Islet of Langerhans (tissue), 1 donor: ENCODE measurements around the gene CNTNAP5.

ENCODE experiments used
- FAIRE-seq: peaks from one replicate; lab custom pipeline; 2011; peaks lifted over from hg19 to GRCh38; lab: Jason Lieb, UNC

Gene CNTNAP5

DNA sequence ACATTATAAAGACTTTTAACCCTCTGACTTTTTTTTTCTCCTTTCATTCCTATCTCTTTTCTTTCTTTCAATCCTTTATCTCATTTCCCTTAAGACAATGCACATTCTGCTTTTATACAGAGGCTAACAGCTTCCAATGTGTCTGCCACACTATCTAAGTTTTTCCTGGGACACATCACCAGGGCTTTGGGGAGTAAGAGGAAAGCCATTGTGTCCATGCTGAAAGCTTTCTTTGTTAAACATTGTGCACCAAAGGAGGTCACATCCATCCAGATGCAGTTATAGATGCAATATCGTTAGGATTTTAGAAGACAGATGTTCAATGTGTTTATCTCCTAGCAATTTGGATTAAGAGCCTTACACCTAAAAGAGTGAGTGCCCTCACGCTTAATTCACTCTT lies 534.1 kb downstream of the CNTNAP5 start:
- FAIRE-seq: no peak

DNA sequence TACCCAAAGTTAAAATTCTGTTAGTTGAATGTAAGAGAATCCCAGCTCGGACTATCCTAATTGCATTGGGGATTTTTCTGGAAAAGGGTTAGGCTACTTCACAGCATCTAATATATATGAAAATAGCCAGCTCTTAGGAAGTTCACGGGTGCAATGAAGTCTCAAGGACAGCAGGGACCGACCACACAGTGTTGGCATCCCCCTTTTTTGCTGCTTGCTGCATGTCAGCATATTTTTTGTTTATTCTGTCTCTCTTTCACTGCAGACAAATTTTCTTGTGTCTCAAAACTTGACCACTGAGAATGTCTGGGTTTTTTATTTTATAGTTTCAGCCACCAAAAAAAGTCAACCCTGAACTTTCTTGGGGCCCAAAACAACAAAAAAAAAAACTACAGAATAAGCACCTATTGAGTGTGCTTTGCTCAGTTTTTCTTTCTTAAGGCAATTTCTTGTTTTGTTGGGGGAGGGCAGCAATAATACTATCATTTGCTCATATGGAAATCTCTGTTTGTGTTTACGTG lies 535.6 kb downstream of the CNTNAP5 start:
- no peak for FAIRE-seq

DNA sequence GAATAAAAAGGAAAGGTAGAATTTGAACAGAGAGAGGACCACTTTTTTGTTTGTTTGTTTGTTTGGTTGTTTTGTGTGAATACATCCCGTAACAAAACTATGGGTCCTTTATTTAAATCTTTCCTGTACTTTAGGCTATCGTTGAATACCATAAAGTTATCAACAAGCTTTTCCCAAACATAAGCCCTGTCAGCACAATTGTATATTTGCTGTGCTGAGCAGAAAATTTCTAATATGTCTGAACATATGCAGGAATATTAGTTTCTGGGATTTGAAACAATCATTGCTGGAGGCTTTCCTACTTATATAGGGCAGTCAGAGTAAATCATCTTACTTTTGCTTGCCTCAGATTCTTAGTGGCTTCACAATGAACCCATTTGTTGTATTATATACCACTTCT lies 536.4 kb downstream of the CNTNAP5 start:
- no peak for FAIRE-seq

DNA sequence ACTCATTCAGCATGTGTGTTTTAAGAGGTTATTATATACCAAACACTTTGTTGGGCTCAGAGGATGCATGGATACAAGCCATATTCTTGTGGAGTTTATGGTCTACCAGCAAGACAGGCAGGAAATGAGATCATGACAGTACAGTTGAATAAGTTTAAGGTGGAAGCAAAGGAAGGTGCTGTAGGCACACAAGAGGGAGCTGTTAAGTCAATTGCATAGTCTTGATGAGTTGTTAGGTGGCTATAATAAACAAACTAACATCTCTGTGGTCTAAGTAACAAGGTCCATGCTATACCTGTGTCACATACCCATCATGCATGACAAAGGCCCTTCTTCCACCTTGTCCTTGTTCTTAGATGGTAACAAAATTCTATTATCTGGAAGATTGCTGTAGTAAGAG lies 538.3 kb downstream of the CNTNAP5 start:
- FAIRE-seq: no peak

DNA sequence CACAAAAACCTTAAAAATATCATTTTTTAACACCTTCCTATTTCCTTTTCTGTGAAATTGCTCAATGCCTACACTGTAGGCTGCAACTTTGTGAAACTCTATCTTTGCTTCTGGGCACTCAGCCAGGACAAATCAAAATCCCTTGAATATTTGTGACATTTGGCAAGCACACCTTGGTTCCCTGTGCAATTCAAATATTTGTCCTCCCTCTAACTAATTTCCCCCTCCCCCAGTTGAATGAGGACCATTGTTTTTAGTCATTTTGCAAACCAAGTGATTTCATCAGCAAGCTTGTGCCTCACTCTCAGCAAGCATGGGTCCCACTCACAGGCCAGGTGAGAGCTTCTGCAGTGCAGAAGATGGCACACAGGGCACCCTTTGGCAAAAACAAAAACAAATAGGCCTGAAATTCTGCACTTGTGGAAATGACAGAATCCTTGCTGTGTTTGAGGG lies 541.5 kb downstream of the CNTNAP5 start:
- FAIRE-seq: no peak

DNA sequence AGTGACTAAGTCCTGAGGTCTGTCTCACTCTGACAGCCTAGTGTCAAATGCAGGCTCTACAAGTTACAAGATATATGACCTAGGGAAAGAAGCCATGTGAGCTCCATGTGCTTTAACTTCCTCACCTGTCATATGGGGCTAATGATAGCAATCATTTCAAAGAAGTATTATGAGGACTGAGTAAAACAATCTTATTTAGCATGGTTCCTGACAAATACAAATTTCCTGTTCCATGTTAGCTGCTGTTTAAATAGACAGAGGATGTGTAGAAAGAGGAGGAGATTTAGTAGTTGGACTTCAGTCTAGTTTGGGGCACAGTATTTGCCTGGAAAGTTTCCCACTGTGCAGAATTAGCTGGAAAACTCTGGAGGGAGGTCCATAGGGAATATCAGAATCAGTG lies 545.8 kb downstream of the CNTNAP5 start:
- FAIRE-seq: no peak

DNA sequence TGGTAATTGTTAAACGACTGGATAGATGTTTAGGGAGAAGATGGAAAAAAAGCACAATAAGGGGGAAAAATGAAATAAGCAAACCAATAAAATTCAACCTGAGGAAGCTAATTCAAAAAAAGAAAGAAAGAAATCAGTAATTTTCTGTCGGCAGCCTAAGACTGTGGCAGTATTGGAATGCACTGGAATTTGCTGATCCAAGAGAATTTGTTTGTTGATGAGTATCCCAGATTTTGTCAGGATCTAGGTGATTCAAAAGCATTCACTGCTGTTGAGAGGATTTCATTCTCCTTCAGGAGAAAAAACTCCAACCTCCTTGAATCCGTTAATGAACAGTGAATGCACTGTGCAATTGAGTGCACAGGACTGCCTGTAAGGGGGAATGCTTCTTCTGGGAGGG lies 546.7 kb downstream of the CNTNAP5 start:
- FAIRE-seq: no peak

DNA sequence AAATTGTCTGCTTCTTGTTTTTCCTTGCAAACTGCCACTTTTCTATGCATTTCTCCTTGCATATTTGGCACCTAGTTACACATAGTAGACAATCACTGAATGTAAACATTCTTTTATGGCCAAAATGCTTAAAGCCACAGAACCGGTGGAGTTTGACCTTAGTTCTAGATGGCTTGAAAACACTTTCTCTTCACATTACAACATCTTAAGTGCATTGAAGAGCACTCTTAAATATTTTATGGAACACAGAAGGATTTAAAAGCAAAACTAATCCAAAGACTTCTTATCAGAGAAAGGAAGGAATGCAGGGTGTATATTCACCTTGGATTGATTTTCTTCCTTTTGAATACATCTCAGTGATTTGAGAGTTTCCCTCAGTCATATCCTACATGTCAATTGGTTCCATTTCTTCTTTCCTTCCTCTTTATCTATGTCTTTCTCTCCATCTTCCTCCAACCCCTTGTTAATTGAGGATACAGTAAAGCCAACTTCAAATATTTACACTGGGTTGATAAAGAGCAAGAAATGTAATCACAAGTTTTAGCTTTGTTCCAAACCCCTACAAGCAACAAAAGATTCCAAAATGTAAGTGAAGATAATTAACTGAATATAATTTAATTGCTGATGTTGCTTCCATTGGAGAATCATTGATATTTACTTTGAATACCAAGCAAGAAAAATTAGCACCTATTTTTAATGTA lies 548.0 kb downstream of the CNTNAP5 start:
- FAIRE-seq: no peak

DNA sequence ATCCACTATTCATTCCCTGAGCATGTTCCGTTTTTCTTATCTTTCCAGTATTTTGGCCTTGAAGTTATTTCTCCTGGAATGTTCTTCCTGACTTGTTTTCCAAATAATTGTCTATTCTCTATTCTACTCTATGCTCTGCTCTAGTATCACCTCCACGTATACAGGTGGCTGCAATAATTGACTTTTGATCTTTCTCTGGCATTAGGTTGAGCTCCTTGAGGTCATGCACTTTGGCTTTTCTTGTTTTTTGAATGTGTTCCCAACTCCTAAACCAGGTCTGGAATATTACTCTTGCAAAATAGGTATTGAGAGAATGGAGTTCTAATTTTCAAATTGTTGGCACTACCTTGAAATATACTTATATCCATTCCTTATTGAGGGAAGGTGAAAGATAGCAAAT lies 550.4 kb downstream of the CNTNAP5 start:
- FAIRE-seq: no peak

DNA sequence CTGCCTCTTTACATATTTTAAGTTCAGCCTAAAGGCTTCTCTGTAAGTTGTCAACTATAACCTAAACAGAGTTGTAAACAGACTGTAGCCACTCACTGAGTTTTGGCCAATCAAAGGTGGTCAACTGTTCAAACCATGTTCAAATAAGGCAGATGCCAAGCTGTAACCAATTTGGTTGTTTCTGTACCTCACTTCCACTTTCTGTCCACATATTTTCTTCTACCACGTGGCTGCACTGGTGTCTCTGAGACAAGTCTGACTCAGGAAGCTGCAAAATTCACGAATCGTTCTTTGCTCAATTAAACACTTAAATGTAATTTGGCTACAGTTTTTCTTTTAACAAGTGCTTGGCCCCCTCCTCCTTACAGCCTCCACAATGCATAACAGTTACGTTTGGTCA lies 555.2 kb downstream of the CNTNAP5 start:
- FAIRE-seq: no peak

DNA sequence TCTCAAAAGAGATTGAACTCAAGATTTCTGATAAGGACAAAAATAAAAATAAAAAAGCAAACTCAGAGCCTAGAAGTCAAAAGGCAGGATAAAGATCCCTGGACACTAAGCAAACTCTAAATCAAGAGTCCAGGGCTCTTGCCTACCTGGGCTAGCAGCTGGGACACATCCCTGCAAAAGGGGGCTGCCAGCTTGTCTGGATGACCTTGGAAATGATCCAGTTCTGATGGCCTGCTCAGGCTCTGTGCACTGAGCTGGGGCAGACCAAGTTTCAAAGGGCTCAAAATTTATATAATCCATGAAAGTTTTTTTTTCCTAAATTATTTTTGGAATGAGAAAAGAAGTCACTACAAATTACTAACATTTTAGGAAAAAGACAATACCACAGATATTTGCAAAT lies 557.3 kb downstream of the CNTNAP5 start:
- FAIRE-seq: no peak

DNA sequence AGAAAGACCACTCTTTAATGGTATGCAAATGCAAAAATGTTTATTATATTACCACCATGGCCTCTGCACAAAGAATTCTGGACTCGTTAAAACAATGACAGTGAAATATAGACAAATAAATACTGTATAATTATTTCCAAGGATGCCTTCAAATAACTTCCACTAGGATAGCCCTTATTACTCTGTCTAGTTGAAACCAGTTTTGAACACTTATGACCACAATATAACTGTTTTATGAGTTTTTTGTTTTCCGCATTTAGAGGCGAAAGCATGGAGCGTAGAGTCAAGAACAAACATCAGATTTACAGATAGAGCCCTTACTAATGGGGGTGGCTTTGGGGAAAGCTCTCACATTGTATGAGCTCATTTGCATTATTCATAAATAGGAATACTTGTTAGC lies 559.5 kb downstream of the CNTNAP5 start:
- FAIRE-seq: no peak

DNA sequence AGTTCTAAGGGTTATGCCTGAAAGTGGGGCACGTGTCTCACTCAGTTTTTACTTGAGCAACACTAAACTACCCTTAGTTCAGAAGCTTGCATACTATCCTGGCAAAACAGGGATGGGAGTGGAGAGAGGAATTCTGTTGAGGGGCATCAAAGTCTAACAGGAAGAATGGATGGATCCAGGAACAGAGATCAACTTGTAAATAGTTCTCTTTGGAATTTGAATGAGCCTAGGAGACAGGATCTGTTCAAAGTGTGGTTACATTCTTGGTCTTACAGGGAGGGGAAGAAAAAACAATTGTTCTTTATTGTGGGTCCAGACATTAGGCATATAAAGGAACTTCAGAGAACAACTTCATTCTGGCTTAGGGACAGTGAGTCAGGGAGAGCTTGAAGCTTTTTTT lies 560.2 kb downstream of the CNTNAP5 start:
- FAIRE-seq: no peak

DNA sequence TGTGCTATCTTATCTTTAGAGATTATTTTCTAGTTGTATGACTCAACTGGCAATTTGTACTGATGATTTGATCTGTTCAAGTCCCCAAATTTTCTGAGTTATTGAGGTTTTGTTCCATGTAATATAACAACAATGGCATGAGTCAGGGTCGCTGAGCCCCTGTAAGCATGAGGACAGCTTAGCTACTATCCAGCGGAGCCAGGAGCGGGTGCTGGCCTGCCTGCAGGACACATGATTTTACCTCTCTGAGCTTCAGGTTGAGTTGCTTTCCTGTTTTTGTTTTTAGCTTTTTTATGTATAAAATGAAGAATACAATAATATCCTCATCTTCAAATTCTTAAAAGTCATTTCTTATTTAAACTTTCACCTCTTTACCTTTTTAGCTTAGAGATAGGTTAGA lies 561.1 kb downstream of the CNTNAP5 start:
- no peak for FAIRE-seq

DNA sequence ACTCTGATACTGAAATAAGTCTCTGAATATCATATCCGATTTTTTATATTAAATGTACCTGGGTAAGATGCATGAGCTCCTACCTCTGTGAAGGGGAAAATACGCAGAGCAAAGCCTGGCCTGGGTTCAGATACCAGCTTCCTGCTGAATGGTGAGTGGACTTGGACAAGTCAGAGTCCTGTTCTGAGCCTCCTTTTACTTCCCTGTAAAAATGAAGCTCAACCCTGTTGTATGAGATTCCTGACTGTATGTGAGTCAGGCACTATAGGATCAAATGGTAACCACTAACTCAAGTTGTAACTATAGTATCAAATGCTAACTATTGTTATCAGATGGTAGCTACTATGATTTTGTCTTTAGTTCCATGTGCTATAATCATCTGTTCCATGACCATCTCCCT lies 561.7 kb downstream of the CNTNAP5 start:
- no peak for FAIRE-seq

DNA sequence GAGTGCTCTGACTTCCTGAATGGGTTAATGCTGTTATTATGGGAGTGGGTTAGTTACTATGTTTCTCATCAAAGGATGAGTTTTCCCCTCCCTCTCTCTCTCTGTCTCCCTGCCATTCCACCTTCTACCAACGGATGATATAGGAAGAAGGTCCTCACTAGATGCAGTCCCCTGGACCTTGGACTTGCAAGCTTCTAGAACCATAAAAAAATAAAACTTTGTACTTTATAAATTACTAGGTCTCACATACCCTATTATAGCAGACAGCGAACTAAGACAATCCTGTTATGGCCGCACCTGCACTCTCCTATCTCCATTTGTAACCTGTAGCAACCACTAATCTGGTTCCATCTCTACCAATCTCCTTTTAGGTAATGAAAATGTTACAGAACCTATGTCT lies 564.9 kb downstream of the CNTNAP5 start:
- no peak for FAIRE-seq

DNA sequence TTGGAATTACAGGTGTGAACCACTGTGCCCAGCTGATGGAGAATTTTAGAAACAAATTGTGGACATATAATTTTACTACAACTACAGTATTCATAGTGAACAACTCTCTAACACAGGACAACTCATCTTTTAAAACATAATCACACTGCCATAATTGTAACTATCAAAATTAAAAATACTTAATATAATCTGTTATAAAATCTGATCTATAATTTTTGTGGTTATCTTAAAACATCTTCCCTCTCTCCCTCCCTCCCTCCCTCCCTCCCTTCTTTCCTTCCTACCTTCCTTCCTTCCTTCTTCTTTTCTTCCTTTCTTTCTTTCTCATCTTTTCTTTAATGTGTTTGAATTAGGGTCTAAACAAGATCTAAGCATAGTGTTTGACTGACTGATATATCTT lies 577.7 kb downstream of the CNTNAP5 start:
- no peak for FAIRE-seq

DNA sequence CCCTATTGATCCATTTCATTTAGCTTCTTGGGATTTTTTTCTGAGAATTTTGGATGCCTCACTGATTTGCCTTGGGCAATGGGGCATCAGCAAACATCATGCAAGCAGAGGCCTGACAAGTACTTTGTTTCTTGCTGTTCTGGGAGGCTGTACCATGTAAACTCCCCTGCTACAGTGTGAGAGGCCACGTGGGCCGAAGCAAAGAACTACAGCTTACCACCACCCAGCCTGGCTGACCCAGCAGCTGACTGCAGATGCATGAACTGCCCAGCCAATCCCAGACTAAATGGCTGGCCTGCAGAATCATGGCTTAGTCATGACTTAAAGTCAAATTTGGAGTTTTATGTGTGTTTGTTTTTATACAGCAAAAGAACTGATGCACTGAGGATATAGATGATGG lies 579.9 kb downstream of the CNTNAP5 start:
- no peak for FAIRE-seq

DNA sequence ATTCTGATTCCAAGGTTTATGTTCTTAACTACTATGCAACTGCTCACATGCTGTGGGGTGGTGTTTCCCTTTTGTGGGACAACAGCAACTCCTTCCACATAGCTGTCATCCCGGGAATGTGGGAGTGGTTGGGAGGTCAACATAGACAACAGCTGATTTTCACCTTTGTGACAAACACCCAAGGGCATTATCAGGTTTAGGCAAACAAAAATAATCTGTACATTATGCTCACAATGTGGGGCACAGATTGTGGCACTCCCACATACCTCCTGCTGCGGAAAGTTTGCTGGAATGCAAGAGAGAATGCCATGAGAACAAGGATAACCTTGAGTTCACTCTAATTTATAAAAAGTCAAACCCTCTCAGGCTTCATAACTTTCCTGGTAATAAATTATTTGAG lies 582.6 kb downstream of the CNTNAP5 start:
- FAIRE-seq: no peak

DNA sequence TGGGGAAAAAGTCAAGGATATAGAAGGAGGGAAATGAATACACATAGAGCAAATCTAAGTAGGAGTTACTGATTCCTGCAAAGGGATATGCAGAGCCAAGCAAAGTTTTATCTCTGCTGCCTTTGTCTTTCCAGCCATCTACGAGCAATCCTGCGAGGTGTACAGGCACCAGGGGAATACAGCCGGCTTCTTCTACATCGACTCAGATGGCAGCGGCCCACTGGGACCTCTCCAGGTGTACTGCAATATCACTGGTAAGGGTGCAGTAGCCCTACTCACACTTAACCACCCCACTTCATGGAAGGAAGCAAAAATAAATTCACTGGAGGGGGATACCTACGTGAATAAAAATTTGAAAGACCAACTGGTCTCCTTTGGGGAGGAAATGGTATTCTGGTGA lies 584.6 kb downstream of the CNTNAP5 start:
- no peak for FAIRE-seq

DNA sequence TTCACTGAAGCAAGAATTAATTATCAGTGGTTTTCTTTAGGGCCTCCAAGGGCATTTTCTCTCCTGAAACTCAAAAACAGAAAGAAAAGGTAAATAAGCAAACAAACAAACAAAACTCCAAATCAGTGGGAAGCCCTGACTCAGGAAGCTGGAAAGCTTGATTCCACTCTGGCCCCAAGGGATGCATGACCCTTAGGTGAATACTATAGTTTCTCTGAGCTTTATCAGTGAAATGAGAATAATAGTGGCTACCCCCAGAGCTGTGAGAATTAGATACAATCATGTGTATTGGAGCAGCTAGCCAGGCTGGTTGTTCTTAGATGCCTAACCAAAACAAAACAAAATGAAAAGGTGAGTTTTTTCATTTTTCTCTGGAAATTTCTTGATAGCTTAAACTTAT lies 585.1 kb downstream of the CNTNAP5 start:
- no peak for FAIRE-seq

DNA sequence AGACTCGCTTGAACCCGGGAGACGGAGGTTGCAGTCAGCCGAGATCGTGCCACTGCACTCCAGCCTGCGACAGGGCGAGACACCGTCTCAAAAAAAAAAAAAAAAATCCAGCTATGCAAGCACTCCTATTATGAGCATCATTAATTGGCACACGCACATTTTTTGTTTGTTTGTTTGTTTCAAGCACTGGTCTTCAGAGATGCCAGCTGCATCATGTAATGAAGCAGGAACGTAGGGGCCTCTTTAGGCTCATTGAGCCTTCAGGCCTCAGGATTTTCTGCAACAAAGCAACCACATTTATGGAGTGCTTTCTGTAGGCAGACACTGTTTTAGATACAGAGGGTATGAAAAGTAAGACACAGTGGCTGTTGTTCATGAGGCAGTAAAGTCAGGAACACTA lies 585.8 kb downstream of the CNTNAP5 start:
- no peak for FAIRE-seq

DNA sequence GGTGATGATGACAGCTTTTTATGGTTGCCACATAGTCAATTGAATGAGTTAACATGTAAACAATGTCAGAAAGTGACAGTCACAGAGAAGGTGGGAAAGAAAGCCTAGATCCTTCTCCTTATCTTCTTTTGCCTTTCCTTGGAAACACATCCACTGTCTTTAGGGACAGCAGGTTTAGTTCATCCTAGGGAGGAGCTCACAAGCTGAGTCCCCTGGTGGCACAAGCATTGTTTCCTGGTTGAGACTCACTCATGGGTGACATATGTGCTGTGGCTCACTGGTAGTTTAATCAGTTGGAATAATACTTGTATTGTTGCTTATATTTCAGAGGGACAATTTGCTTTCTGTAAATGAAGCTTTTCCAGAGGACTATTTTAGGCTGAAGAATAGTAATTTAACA lies 598.5 kb downstream of the CNTNAP5 start:
- no peak for FAIRE-seq

DNA sequence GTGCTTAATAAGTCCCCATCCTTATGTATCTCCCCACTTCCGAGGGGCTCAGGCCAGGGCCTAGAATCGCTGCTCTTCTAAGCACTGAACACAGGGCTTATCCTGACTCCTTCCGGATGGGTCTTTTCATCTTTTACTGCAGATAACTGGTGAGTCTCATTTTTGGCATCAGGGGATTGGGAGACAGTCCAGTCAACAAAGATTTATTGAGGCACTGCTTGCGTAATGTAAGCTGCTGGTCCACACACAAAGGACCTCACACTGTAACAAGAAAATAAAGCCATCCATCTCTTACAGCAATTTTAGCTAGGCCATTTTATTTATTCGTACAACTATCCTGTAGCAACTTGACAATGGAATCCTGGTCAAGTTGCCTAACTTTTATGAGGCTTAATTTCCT lies 600.5 kb downstream of the CNTNAP5 start:
- FAIRE-seq: no peak

DNA sequence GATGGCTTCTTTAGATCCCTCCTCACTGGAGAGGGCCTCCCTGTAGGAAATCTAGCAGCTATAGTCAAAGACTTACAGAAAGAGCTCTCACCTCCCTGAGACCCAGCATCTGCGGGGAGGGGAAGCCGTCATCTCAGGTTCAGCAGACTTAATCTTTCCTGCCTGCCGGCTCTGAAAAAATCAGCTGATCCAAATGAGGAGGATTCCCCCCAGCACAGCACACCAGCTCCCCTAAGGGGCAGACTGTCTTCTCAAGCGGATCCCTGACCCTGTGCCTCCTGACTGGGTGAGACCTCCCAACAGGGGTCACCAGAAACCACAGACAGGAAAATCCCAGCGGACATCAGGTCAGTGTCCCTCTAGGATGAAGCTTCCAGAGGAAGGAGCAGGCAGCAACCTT lies 601.9 kb downstream of the CNTNAP5 start:
- no peak for FAIRE-seq
